Measurements from ENCODE around the gene MIGA2. TPM values are rescaled to one million over a fixed set of nuclear protein-coding genes. Genes with fewer than 3 reads are reported as not detected.

The MIGA2 gene
- total and polyA plus RNA-seq, 2 experiments from 2014 or later: 19.3 to 47.8 TPM

DNA sequence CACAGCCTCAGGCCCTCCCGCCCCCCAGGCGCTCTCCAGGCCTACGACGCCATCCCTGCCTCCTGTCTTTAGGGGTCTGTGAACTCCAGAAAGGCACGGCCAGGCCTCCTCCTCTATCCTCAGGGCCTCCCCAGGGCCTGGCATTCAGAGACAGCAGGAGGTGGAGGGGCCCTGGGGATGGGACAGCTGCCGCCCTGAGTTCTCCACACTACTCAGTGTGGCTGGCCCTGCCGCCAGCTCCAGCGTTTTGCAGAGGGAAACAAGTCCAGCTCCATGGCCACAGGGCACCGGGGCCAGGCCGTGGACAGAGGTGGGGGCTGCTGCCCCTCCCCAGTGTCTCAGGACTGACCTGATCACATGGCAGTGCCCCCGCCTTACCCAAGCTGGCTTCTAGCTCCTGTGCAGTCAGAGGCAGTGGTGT is 24.7 kb upstream of the MIGA2 start:
- no peak overlapping the region for H3K4me3 Mint-ChIP-seq
- H2AFZ ChIP-seq: no peak overlapping the region
- no peak overlapping the region for H3K27ac ChIP-seq (ENCODE audit: low read depth)
- H3K4me2 ChIP-seq: no peak overlapping the region
- no peaks in the 10 kb centered on the region for H3K9me3 Mint-ChIP-seq
- H4K20me1 ChIP-seq (replicated peaks; ENCODE audit: insufficient read depth): peaks cover 6% of the 10 kb centered on the region; the same call in 1 of the 2 replicates
- no peak for DNase-seq (ENCODE audit: low spot score)
- H3K36me3 ChIP-seq (ENCODE audit: insufficient read depth): no peaks in the 10 kb centered on the region
- H3K79me2 ChIP-seq (replicated peaks; ENCODE audit: insufficient read depth): no peaks in the 10 kb centered on the region
- peaks cover 11% of the 10 kb centered on the region for H3K27me3 Mint-ChIP-seq (ENCODE audit: insufficient read depth, low read depth, poor library complexity)
- H3F3A ChIP-seq (replicated peaks; ENCODE audit: low read depth): peaks cover 2% of the 10 kb centered on the region; the same call in 1 of the 2 replicates
- H3K4me1 ChIP-seq (ENCODE audit: insufficient read depth): no peaks in the 10 kb centered on the region
- H3K27me3 ChIP-seq (ENCODE audit: insufficient read depth): no peaks in the 10 kb centered on the region
- H3K36me3 Mint-ChIP-seq (ENCODE audit: low read depth): peaks cover 26% of the 10 kb centered on the region
- ATAC-seq: no peak
- H3K9me2 ChIP-seq (ENCODE audit: insufficient read depth): no peaks in the 10 kb centered on the region
- TF ChIP-seq EZH2 (IDR thresholded peaks at IDR 0.05; ENCODE audit: low read depth, unreplicated experiment) (no peak), ZNF331 (CRISPR knock-in tag; IDR thresholded peaks at IDR 0.05; ENCODE audit: low read depth) (no peak), EZH2phosphoT487 (IDR thresholded peaks at IDR 0.05; ENCODE audit: unreplicated experiment) (no peak)
- TF ChIP-seq, protein P1, sequence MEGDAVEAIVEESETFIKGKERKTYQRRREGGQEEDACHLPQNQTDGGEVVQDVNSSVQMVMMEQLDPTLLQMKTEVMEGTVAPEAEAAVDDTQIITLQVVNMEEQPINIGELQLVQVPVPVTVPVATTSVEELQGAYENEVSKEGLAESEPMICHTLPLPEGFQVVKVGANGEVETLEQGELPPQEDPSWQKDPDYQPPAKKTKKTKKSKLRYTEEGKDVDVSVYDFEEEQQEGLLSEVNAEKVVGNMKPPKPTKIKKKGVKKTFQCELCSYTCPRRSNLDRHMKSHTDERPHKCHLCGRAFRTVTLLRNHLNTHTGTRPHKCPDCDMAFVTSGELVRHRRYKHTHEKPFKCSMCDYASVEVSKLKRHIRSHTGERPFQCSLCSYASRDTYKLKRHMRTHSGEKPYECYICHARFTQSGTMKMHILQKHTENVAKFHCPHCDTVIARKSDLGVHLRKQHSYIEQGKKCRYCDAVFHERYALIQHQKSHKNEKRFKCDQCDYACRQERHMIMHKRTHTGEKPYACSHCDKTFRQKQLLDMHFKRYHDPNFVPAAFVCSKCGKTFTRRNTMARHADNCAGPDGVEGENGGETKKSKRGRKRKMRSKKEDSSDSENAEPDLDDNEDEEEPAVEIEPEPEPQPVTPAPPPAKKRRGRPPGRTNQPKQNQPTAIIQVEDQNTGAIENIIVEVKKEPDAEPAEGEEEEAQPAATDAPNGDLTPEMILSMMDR (conservative IDR thresholded peaks at IDR 0.05; ENCODE audit: low read depth in 2 of 2): no peak
- TF ChIP-seq, protein P2, sequence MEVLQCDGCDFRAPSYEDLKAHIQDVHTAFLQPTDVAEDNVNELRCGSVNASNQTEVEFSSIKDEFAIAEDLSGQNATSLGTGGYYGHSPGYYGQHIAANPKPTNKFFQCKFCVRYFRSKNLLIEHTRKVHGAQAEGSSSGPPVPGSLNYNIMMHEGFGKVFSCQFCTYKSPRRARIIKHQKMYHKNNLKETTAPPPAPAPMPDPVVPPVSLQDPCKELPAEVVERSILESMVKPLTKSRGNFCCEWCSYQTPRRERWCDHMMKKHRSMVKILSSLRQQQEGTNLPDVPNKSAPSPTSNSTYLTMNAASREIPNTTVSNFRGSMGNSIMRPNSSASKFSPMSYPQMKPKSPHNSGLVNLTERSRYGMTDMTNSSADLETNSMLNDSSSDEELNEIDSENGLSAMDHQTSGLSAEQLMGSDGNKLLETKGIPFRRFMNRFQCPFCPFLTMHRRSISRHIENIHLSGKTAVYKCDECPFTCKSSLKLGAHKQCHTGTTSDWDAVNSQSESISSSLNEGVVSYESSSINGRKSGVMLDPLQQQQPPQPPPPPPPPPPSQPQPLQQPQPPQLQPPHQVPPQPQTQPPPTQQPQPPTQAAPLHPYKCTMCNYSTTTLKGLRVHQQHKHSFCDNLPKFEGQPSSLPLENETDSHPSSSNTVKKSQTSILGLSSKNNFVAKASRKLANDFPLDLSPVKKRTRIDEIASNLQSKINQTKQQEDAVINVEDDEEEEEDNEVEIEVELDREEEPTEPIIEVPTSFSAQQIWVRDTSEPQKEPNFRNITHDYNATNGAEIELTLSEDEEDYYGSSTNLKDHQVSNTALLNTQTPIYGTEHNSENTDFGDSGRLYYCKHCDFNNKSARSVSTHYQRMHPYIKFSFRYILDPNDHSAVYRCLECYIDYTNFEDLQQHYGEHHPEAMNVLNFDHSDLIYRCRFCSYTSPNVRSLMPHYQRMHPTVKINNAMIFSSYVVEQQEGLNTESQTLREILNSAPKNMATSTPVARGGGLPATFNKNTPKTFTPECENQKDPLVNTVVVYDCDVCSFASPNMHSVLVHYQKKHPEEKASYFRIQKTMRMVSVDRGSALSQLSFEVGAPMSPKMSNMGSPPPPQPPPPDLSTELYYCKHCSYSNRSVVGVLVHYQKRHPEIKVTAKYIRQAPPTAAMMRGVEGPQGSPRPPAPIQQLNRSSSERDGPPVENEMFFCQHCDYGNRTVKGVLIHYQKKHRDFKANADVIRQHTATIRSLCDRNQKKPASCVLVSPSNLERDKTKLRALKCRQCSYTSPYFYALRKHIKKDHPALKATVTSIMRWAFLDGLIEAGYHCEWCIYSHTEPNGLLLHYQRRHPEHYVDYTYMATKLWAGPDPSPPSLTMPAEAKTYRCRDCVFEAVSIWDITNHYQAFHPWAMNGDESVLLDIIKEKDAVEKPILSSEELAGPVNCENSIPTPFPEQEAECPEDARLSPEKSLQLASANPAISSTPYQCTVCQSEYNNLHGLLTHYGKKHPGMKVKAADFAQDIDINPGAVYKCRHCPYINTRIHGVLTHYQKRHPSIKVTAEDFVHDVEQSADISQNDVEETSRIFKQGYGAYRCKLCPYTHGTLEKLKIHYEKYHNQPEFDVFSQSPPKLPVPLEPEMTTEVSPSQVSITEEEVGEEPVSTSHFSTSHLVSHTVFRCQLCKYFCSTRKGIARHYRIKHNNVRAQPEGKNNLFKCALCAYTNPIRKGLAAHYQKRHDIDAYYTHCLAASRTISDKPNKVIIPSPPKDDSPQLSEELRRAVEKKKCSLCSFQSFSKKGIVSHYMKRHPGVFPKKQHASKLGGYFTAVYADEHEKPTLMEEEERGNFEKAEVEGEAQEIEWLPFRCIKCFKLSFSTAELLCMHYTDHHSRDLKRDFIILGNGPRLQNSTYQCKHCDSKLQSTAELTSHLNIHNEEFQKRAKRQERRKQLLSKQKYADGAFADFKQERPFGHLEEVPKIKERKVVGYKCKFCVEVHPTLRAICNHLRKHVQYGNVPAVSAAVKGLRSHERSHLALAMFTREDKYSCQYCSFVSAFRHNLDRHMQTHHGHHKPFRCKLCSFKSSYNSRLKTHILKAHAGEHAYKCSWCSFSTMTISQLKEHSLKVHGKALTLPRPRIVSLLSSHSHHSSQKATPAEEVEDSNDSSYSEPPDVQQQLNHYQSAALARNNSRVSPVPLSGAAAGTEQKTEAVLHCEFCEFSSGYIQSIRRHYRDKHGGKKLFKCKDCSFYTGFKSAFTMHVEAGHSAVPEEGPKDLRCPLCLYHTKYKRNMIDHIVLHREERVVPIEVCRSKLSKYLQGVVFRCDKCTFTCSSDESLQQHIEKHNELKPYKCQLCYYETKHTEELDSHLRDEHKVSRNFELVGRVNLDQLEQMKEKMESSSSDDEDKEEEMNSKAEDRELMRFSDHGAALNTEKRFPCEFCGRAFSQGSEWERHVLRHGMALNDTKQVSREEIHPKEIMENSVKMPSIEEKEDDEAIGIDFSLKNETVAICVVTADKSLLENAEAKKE (CRISPR knock-in tag; IDR thresholded peaks at IDR 0.05): no peak
- TF ChIP-seq, protein P3, sequence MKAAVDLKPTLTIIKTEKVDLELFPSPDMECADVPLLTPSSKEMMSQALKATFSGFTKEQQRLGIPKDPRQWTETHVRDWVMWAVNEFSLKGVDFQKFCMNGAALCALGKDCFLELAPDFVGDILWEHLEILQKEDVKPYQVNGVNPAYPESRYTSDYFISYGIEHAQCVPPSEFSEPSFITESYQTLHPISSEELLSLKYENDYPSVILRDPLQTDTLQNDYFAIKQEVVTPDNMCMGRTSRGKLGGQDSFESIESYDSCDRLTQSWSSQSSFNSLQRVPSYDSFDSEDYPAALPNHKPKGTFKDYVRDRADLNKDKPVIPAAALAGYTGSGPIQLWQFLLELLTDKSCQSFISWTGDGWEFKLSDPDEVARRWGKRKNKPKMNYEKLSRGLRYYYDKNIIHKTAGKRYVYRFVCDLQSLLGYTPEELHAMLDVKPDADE (IDR thresholded peaks at IDR 0.05): no peak
- TF ChIP-seq, protein P4, sequence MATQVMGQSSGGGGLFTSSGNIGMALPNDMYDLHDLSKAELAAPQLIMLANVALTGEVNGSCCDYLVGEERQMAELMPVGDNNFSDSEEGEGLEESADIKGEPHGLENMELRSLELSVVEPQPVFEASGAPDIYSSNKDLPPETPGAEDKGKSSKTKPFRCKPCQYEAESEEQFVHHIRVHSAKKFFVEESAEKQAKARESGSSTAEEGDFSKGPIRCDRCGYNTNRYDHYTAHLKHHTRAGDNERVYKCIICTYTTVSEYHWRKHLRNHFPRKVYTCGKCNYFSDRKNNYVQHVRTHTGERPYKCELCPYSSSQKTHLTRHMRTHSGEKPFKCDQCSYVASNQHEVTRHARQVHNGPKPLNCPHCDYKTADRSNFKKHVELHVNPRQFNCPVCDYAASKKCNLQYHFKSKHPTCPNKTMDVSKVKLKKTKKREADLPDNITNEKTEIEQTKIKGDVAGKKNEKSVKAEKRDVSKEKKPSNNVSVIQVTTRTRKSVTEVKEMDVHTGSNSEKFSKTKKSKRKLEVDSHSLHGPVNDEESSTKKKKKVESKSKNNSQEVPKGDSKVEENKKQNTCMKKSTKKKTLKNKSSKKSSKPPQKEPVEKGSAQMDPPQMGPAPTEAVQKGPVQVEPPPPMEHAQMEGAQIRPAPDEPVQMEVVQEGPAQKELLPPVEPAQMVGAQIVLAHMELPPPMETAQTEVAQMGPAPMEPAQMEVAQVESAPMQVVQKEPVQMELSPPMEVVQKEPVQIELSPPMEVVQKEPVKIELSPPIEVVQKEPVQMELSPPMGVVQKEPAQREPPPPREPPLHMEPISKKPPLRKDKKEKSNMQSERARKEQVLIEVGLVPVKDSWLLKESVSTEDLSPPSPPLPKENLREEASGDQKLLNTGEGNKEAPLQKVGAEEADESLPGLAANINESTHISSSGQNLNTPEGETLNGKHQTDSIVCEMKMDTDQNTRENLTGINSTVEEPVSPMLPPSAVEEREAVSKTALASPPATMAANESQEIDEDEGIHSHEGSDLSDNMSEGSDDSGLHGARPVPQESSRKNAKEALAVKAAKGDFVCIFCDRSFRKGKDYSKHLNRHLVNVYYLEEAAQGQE (IDR thresholded peaks at IDR 0.05; ENCODE audit: unreplicated experiment): no peak
- 0 out of 2 replicates have a peak overlapping the region, but pooled peaks have one; percentile 40 for H3K27ac Mint-ChIP-seq
- H3K4me1 Mint-ChIP-seq: peaks cover 5% of the 10 kb centered on the region; the same call in 1 of the 3 replicates
- H3K4me3 ChIP-seq: no peak overlapping the region
